Large intestine (tissue), 3 donors: ENCODE data around the gene G6PC1. TPM values are rescaled to one million over a fixed set of nuclear protein-coding genes. Genes with fewer than 3 reads are reported as not detected.
A peak's percentile ranks its signal among the peaks of the same experiment; 100 is the strongest.
"Not testable (repeated sequence)": the region's sequence is repeated elsewhere in the genome, so short reads cannot be mapped to it uniquely, and the experiment has no call there.

Experiments
- DNase-seq, 2 donors: peaks; one replicate each; pipeline versions ENCODE4 v3.0.0 to v3.0.0-alpha.2; 2013
- H3K27ac ChIP-seq: one replicate; pipeline ENCODE4 v1.5.1; 2013; ENCODE audit warnings: low read length
- H3K27me3 ChIP-seq: 2 replicates; pipeline ENCODE4 v1.6.1; 2013; ENCODE audit warnings: low read length; ENCODE audit not compliant: control insufficient read depth, insufficient read depth
- H3K36me3 ChIP-seq: 2 replicates; pipeline ENCODE4 v1.6.1; 2013; ENCODE audit warnings: low read length; ENCODE audit not compliant: control insufficient read depth, insufficient read depth
- H3K4me1 ChIP-seq: one replicate; pipeline ENCODE4 v1.6.1; 2013; ENCODE audit warnings: low read length; ENCODE audit not compliant: control insufficient read depth, insufficient read depth
- H3K4me3 ChIP-seq: one replicate; pipeline ENCODE4 v1.5.1; 2013; ENCODE audit warnings: low read length
- H3K9me3 ChIP-seq: one replicate; pipeline ENCODE4 v1.6.1; 2013; ENCODE audit warnings: mild to moderate bottlenecking, low read depth, low read length, moderate library complexity; ENCODE audit not compliant: control insufficient read depth
- WGBS: methylation state at CpG from one replicate; pipeline ENCODE4 v1.1.5; 2013; ENCODE audit warnings: low lambda C conversion rate; ENCODE audit not compliant: insufficient coverage; 5-methylcytosine and 5-hydroxymethylcytosine counted together
- polyA plus RNA-seq: library from polyadenylated mRNA; unstranded; fragments of 120-200 nt; gene quantifications from one replicate; pipeline ENCODE4 v1.2.1, GENCODE V29; 2013

The G6PC1 gene
- polyA plus RNA-seq, 1 donor, result 1.5 TPM

- not testable (repeated sequence) for H3K36me3 ChIP-seq, H3K4me3 ChIP-seq
These were observed 26.5 kb upstream of the G6PC1 start for GRCh38 chr17:42873932-42874695.

DNA sequence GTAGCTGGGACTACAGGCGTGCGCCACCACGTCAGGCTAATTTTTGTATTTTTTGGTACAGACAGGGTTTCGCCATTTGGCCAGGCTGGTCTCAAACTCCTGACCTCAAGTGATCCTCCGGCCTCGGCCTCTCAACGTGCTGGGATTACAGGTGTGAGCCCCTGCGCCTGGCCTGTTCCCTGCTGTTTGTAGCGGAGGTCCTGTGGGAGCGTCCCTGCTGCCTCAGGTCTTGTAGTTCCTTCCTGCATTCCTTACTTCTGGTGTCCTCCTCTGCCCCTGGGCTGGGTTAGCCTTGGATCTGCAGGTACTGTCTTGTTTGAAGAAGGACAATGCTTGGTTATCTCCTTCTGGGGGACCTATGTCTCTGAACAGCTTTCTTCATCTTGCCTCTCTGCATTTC is 23.6 kb upstream of the G6PC1 start:
- Histone ChIP-seq H3K4me1 (peaks cover 25% of the 10 kb centered on the region), H3K4me3 (no peak overlapping the region), H3K9me3 (no peaks in the 10 kb centered on the region), H3K36me3 (no peaks in the 10 kb centered on the region), H3K27me3 (no peaks in the 10 kb centered on the region), H3K27ac (no peak overlapping the region)
- no CpG with 5 or more reads among the region's 10 CpGs for WGBS
- no peak for DNase-seq

More at GRCh38 chr17:42873932-42874695, 26.5 kb upstream of the G6PC1 start:
- not testable (repeated sequence) for H3K9me3 ChIP-seq, H3K27ac ChIP-seq, H3K27me3 ChIP-seq, DNase-seq
- no CpG with 5 or more reads among the region's 12 CpGs for WGBS
- peaks cover 30% of the 10 kb centered on the region for H3K4me1 ChIP-seq

GRCh38 chr17:42878123-42878880 is 22.3 kb upstream of the G6PC1 start:
- peak overlapping the region; percentile 50 for H3K27ac ChIP-seq
- no CpG with 5 or more reads among the region's 13 CpGs for WGBS
- no peaks in the 10 kb centered on the region for H3K9me3 ChIP-seq
- no peak overlapping the region for H3K4me3 ChIP-seq
- no peaks in the 10 kb centered on the region for H3K27me3 ChIP-seq
- no peaks in the 10 kb centered on the region for H3K36me3 ChIP-seq
- peak; percentile 74 to 85 for DNase-seq
- H3K4me1 ChIP-seq, result peaks cover 19% of the 10 kb centered on the region

DNA sequence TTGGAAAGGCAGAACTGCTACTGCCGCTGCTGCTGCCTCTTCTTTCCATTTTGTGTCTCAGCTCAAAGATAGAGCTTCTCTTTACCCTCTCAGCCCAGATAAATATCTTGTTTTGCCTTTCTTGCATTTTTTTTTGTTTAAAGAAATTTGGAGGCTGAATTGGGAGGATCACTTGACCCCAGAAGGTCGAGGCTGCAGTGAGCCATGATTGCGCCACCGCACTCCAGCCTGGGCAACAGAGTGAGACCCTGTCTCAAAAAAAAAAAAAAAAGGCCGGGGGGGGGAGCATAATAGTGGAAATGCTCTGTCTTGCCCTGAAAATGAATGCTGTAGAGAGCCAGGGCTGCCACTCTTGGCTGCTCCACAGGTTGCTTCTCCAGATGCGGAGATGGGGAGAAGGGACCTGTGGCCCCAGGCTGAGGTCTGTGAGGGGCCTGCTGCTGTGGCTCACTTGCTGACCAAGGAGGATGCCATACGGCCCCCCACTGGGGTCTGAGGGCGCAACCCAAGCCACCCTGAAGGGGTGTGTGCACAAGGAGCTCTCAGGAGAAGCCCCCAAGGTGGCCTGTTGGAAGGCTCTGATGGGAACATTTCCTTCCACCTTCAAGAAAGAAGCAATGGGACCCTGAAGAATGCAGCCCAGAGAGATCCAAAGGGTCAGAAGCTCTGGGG is 21.5 kb upstream of the G6PC1 start:
- Histone ChIP-seq H3K4me3 (no peak overlapping the region), H3K4me1 (peaks cover 19% of the 10 kb centered on the region), H3K27me3 (no peaks in the 10 kb centered on the region), H3K27ac (no peak overlapping the region), H3K36me3 (no peaks in the 10 kb centered on the region), H3K9me3 (no peaks in the 10 kb centered on the region)
- no CpG with 5 or more reads among the region's 8 CpGs for WGBS
- no peak for DNase-seq

DNA sequence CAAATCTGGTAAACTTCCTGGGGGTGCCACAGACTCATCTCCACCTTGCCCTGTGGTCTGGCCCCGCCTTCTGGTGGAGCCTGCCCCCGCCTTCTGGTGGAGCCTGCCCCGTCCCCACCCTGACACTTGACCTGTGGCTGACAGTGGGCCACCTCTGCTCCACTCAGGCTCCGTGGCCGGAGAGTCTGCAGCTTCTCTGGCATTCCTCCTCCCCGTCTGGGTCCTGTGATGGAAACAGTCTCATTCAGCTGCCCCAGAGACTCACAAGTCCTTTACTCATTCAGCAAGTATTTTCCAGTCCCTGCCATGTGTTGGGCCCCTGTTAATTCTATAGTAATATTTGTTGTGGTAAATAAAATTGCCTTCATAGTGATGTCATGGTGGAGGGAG is 21.0 kb upstream of the G6PC1 start:
- no peak overlapping the region for H3K4me3 ChIP-seq
- no peak for DNase-seq
- no CpG with 5 or more reads among the region's 6 CpGs for WGBS
- no peaks in the 10 kb centered on the region for H3K27me3 ChIP-seq
- H3K9me3 ChIP-seq, result no peaks in the 10 kb centered on the region
- H3K4me1 ChIP-seq, result peaks cover 19% of the 10 kb centered on the region
- H3K36me3 ChIP-seq, result no peaks in the 10 kb centered on the region
- no peak overlapping the region for H3K27ac ChIP-seq

DNA sequence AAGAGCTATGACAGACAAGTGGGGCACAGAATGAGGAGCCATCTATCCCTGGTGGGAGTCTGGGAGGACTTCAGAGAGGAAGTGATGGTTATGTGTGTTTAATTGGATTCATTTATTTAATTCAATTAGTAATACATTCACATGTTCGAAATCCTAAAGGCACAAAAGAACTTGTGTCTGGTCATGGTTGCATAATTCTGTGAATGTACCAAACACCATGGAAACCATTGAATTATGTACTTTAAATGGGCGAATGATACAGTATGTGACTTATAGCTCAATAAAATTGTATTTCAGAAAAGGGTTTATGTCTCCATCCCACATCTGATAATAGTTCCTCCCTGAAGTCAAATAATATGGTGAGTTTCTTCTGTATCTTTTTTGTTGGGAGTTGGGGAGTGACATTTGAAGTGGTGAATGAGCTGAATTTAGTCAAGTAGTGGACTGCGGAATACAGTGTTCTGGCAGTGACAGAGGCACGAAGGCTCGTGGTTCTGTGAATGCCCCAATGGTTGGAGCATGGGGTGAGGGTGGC is 19.8 kb upstream of the G6PC1 start:
- H3K36me3 ChIP-seq, result no peaks in the 10 kb centered on the region
- peaks cover 19% of the 10 kb centered on the region for H3K4me1 ChIP-seq
- DNase-seq, result no peak
- H3K9me3 ChIP-seq, result no peaks in the 10 kb centered on the region
- no peak overlapping the region for H3K27ac ChIP-seq
- 100% methylated on average over 1 of the region's 5 CpGs for WGBS
- no peak overlapping the region for H3K4me3 ChIP-seq
- no peaks in the 10 kb centered on the region for H3K27me3 ChIP-seq

GRCh38 chr17:42881706-42882105 is 18.9 kb upstream of the G6PC1 start:
- H3K4me3 ChIP-seq, H3K36me3 ChIP-seq, DNase-seq, H3K27me3 ChIP-seq, H3K27ac ChIP-seq, H3K9me3 ChIP-seq: not testable (repeated sequence)
- WGBS, result no CpG with 5 or more reads among the region's 6 CpGs
- peaks cover 25% of the 10 kb centered on the region for H3K4me1 ChIP-seq

GRCh38 chr17:42882166-42882565 is 18.4 kb upstream of the G6PC1 start:
- Histone ChIP-seq H3K4me1 (peaks cover 28% of the 10 kb centered on the region), H3K36me3 (no peaks in the 10 kb centered on the region), H3K27ac (no peak overlapping the region), H3K4me3 (no peak overlapping the region), H3K9me3 (no peaks in the 10 kb centered on the region), H3K27me3 (no peaks in the 10 kb centered on the region)
- WGBS, result no CpG with 5 or more reads among the region's 8 CpGs
- DNase-seq, result no peak

GRCh38 chr17:42883802-42884558 is 16.6 kb upstream of the G6PC1 start:
- DNase-seq, result no peak
- H3K4me1 ChIP-seq, result peaks cover 11% of the 10 kb centered on the region
- no peaks in the 10 kb centered on the region for H3K9me3 ChIP-seq
- no peak overlapping the region for H3K4me3 ChIP-seq
- H3K36me3 ChIP-seq, result no peaks in the 10 kb centered on the region
- no peaks in the 10 kb centered on the region for H3K27me3 ChIP-seq
- WGBS, result no CpG with 5 or more reads among the region's 7 CpGs
- H3K27ac ChIP-seq, result no peak overlapping the region

GRCh38 chr17:42885806-42886205 is 14.8 kb upstream of the G6PC1 start:
- H3K27ac ChIP-seq, H3K36me3 ChIP-seq, DNase-seq, H3K9me3 ChIP-seq, H3K27me3 ChIP-seq, H3K4me3 ChIP-seq: not testable (repeated sequence)
- peaks cover 11% of the 10 kb centered on the region for H3K4me1 ChIP-seq
- no CpG with 5 or more reads among the region's 3 CpGs for WGBS
